GM19035 (cell line): Measurements from ENCODE around the gene CAMTA1.
"Not testable (repeated sequence)": the region's sequence is repeated elsewhere in the genome, so short reads cannot be mapped to it uniquely, and the experiment has no call there.

ENCODE experiments used
- ATAC-seq: cut with Tn5 transposase; IDR thresholded peaks from one replicate; pipeline ENCODE4 v1.9.1; 2021; ENCODE audit not compliant: unreplicated experiment

The CAMTA1 gene

GRCh38 chr1:6845786-6846185, 60.5 kb downstream of the CAMTA1 start:
- ATAC-seq = not testable (repeated sequence)

- no peak for ATAC-seq
Measured at GRCh38 chr1:6848816-6849215, 63.6 kb downstream of the CAMTA1 start.

- no peak for ATAC-seq
Measured at GRCh38 chr1:6850537-6850936, 65.3 kb downstream of the CAMTA1 start.

GRCh38 chr1:6852136-6852890, 67.1 kb downstream of the CAMTA1 start:
- ATAC-seq = no peak

- ATAC-seq = no peak
Measured at GRCh38 chr1:6854166-6854565, 68.9 kb downstream of the CAMTA1 start.

- ATAC-seq = no peak
Measured at GRCh38 chr1:6857831-6858230, 72.6 kb downstream of the CAMTA1 start.

GRCh38 chr1:6858596-6858995, 73.3 kb downstream of the CAMTA1 start:
- ATAC-seq = no peak

- ATAC-seq = no peak
Measured at GRCh38 chr1:6859415-6860343, 74.4 kb downstream of the CAMTA1 start.

- no peak for ATAC-seq
Measured at GRCh38 chr1:6860401-6860800, 75.1 kb downstream of the CAMTA1 start.

- ATAC-seq = peak; percentile 54
Measured at GRCh38 chr1:6861075-6861724, 75.9 kb downstream of the CAMTA1 start.

GRCh38 chr1:6862906-6863305, 77.7 kb downstream of the CAMTA1 start:
- ATAC-seq = no peak

- ATAC-seq = no peak
Measured at GRCh38 chr1:6864166-6864565, 78.9 kb downstream of the CAMTA1 start.

GRCh38 chr1:6866825-6867224, 81.6 kb downstream of the CAMTA1 start:
- ATAC-seq = no peak

- ATAC-seq = no peak
Measured at GRCh38 chr1:6867321-6867720, 82.1 kb downstream of the CAMTA1 start.

GRCh38 chr1:6867729-6868659, 82.7 kb downstream of the CAMTA1 start:
- no peak for ATAC-seq

GRCh38 chr1:6868660-6869380, 83.6 kb downstream of the CAMTA1 start:
- no peak for ATAC-seq

GRCh38 chr1:6869545-6869944, 84.3 kb downstream of the CAMTA1 start:
- ATAC-seq = no peak

- no peak for ATAC-seq
Measured at GRCh38 chr1:6870086-6870485, 84.8 kb downstream of the CAMTA1 start.

- ATAC-seq = no peak
Measured at GRCh38 chr1:6870571-6870970, 85.3 kb downstream of the CAMTA1 start.
